Uterus (tissue), 2 donors: ENCODE measurements around the gene PARD3.

Source experiments
- CTCF ChIP-seq, 4 experiments: fragments of 200-600 bp in 2 of 4; fragments of 450-650 bp in 2 of 4; sonication (generic) in 2 of 4; IDR thresholded peaks; one replicate each; pipeline ENCODE4 v1.5.1; 2016 to 2019; ENCODE audit warnings: antibody characterized with exemption in 4 of 4, mild to moderate bottlenecking in 2 of 4, moderate library complexity in 1 of 4
- POLR2A ChIP-seq, 2 donors: fragments of 450-650 bp; IDR thresholded peaks; one replicate each; pipeline ENCODE4 v1.6.1; 2016; ENCODE audit warnings: antibody characterized with exemption in 2 of 2, mild to moderate bottlenecking in 1 of 2, moderate library complexity in 1 of 2

- TF ChIP-seq CTCF (IDR thresholded peaks at IDR 0.05) (no peak), POLR2A (IDR thresholded peaks at IDR 0.05) (no peak)
Observed at GRCh38 chr10:34109952-34110702, 705.0 kb downstream of the PARD3 start.
